Panc1 (cell line): Measurements from ENCODE around the gene REV3L. TPM values are rescaled to one million over a fixed set of nuclear protein-coding genes. Genes with fewer than 3 reads are reported as not detected.

ENCODE experiments used
- ATAC-seq: fragments of 200-7000 bp; cut with Tn5 transposase; 2 replicates; pipeline ENCODE4 v1.9.1; 2020; ENCODE audit warnings: mild to moderate bottlenecking, moderate library complexity
- BruUV-seq: library from RNA; stranded (reverse); fragments of 400-500 nt; replicated peaks from 2 replicates; lab custom pipeline; 2021; lab: Mats Ljungman, UMichigan
- CTCF ChIA-PET: fragments of 300-600 bp; sonication (Branson Sonifier 250); formaldehyde crosslinking; loops from one replicate; lab custom pipeline; 2022; ENCODE audit warnings: antibody characterized with exemption; lab: Charles Lee
- POLR2A ChIA-PET: fragments of 300-600 bp; sonication (Branson Sonifier 250); formaldehyde crosslinking; loops from one replicate; lab custom pipeline; 2022; ENCODE audit warnings: antibody characterized with exemption; lab: Charles Lee
- DNase-seq: peaks from one replicate; pipeline ENCODE4 v3.0.0-alpha.2; 2010; ENCODE audit warnings: low read depth, low spot score
- H3K27ac ChIP-seq: 2 replicates; pipeline ENCODE4 v1.5.1; 2011; ENCODE audit warnings: mild to moderate bottlenecking, low read length, inconsistent platforms
- H3K27me3 ChIP-seq: fragments of 200-500 bp; sonication (Bioruptor generic); 2 replicates; pipeline ENCODE4 v1.6.0; 2014; ENCODE audit warnings: low read length, inconsistent platforms; ENCODE audit not compliant: control insufficient read depth, insufficient read depth
- H3K36me3 ChIP-seq: fragments of 200-500 bp; sonication (Bioruptor generic); 2 replicates; pipeline ENCODE4 v1.5.1; 2014; ENCODE audit warnings: inconsistent platforms, mild to moderate bottlenecking, low read length, moderate library complexity; ENCODE audit not compliant: control insufficient read depth, insufficient read depth
- H3K4me1 ChIP-seq: 2 replicates; pipeline ENCODE4 v1.5.1; 2011; ENCODE audit warnings: inconsistent platforms, mild to moderate bottlenecking, low read length, moderate library complexity; ENCODE audit not compliant: control insufficient read depth, insufficient read depth
- H3K4me3 ChIP-seq, 2 experiments: 2 replicates each; pipeline ENCODE4 v1.5.1; 2011 to 2012; ENCODE audit warnings: low read depth in 2 of 2, low read length in 2 of 2, mild to moderate bottlenecking in 2 of 2, inconsistent platforms in 1 of 2, moderate library complexity in 1 of 2
- H3K9me3 ChIP-seq: fragments of 200-500 bp; sonication (Bioruptor generic); 2 replicates; pipeline ENCODE4 v1.5.1; 2014; ENCODE audit warnings: low read depth, mild to moderate bottlenecking, inconsistent platforms, low read length, moderate library complexity; ENCODE audit not compliant: control insufficient read depth, insufficient read depth
- CTCF ChIP-seq: fragments of 450-650 bp; IDR thresholded peaks from 2 replicates; pipeline ENCODE4 v1.5.1; 2017; ENCODE audit warnings: mild to moderate bottlenecking
- POLR2AphosphoS5 ChIP-seq: IDR thresholded peaks from 2 replicates; pipeline ENCODE4 v1.6.1; 2012; ENCODE audit warnings: mild to moderate bottlenecking, low read depth, low read length, moderate library complexity
- REST ChIP-seq, 2 experiments: IDR thresholded peaks; 2 replicates each; pipeline ENCODE4 v1.6.1; 2011 to 2012; ENCODE audit warnings: low read depth in 2 of 2, control low read depth in 1 of 2, low read length in 1 of 2, mild to moderate bottlenecking in 1 of 2, moderate library complexity in 1 of 2; ENCODE audit not compliant: insufficient read depth in 1 of 2
- SIN3A ChIP-seq: IDR thresholded peaks from 2 replicates; pipeline ENCODE4 v1.6.1; 2012; ENCODE audit warnings: low read depth, mild to moderate bottlenecking, low read length, moderate library complexity, borderline replicate concordance; ENCODE audit not compliant: insufficient read depth
- TCF7L2 ChIP-seq: IDR thresholded peaks from 2 replicates; pipeline ENCODE4 v1.6.1; 2011; ENCODE audit warnings: mild to moderate bottlenecking, low read depth, low read length, inconsistent platforms
- in situ Hi-C: cut with HindIII; loops from 2 replicates; pipeline ENCODE4 v1.10.0; 2016; ENCODE audit warnings: low sequenced_read_pairs, low pct_unique_long_range_greater_than_20kb
- intact Hi-C: fragments of 100-400 bp; cut with micrococcal nuclease; formaldehyde crosslinking; loops from one replicate; pipeline ENCODE4 v1.10.0; 2022; ENCODE audit not compliant: unreplicated experiment
- total RNA-seq: library from RNA; stranded (reverse); gene quantifications from one replicate; pipeline ENCODE4 v1.2.1, GENCODE V29; 2021; ENCODE audit not compliant: unreplicated experiment

Gene REV3L
- total RNA-seq, 1 experiment from 2014 or later: 44.8 TPM

GRCh38 chr6:111437573-111437972 is 45.4 kb downstream of the REV3L start:
- 0 out of 2 replicates have a peak, but pooled peaks cover under 1% of the 10 kb centered on the region for H3K4me1 ChIP-seq
- TF ChIP-seq SIN3A (no peak), REST (IDR thresholded peaks at IDR 0.05; ENCODE audit: insufficient read depth in 1 of 2, low read depth in 2 of 2, low read length in 1 of 2) (no peak), TCF7L2 (no peak), CTCF (no peak), POLR2AphosphoS5 (no peak)
- DNase-seq: no peak
- H3K27ac ChIP-seq: no peak overlapping the region
- intact Hi-C loops (no loop called here), in situ Hi-C loops (no loop called here)
- H3K9me3 ChIP-seq: no peaks in the 10 kb centered on the region
- CTCF ChIA-PET: interaction anchor here (0.7 kb wide), 1 partner anchor 55 kb away, joined by 3 read pairs; no protein-coding TSS in a partner anchor
- no peaks in the 10 kb centered on the region for H3K27me3 ChIP-seq
- no peak for ATAC-seq
- H3K4me3 ChIP-seq: no peak overlapping the region
- H3K36me3 ChIP-seq: no peaks in the 10 kb centered on the region
- no TSS peak for BruUV-seq
- POLR2A ChIA-PET: no interaction called here

DNA sequence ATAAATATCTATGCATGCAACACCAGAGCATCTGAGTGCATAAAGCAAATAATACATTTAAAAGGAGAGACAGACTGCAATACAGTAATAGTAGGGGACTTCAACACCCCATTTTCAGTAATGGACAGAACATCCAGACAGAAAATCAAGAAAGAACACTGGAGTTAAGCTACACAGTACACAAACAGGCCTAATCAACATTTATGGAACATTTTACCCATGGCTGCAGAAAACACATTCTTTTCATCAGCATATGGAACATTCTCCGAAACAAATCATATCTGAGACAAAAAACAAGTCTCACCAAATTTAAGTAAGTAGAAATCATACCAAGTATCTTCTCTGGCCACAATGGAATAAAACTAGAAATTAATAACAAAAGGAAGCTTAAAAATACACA is 50.5 kb downstream of the REV3L start:
- DNase-seq (no peak), ATAC-seq (no peak)
- H3K36me3 ChIP-seq: no peaks in the 10 kb centered on the region
- TSS peak; percentile 2 for BruUV-seq
- TF ChIP-seq POLR2AphosphoS5 (no peak), REST (IDR thresholded peaks at IDR 0.05; ENCODE audit: insufficient read depth in 1 of 2, low read depth in 2 of 2, low read length in 1 of 2) (no peak), SIN3A (no peak)
- H3K27me3 ChIP-seq: no peaks in the 10 kb centered on the region
- peaks cover 10% of the 10 kb centered on the region for H3K4me1 ChIP-seq
- H3K4me3 ChIP-seq: no peak overlapping the region
- ChIA-PET POLR2A (no interaction called here), CTCF (no interaction called here)
- peaks cover 18% of the 10 kb centered on the region; the same call in 1 of the 2 replicates for H3K9me3 ChIP-seq
- no peak overlapping the region for H3K27ac ChIP-seq
- in situ Hi-C loops (no loop called here), intact Hi-C loops (no loop called here)
